GM03348 (cell line): ENCODE data around the gene SPEM1.

Experiments used
- DNase-seq: peaks from one replicate; pipeline ENCODE4 v3.0.0; 2012; ENCODE audit warnings: low spot score

The SPEM1 gene

GRCh38 chr17:7419819-7420610 is at the start of gene SPEM1:
SPEM1 (plus strand) TSS chr17:7420324; CDS start chr17:7420385, 61 bp downstream.
- DNase-seq: no peak

- no peak for DNase-seq
These were observed 49.3 kb upstream of the SPEM1 start for GRCh38 chr17:7370853-7371252.

GRCh38 chr17:7374353-7374752 is 45.8 kb upstream of the SPEM1 start:
- no peak for DNase-seq

- DNase-seq: no peak
These were observed 41.0 kb upstream of the SPEM1 start for GRCh38 chr17:7379134-7379533.

- peak; percentile 59 for DNase-seq
These were observed 39.8 kb upstream of the SPEM1 start for GRCh38 chr17:7380321-7380720.

GRCh38 chr17:7380855-7381683 is 39.1 kb upstream of the SPEM1 start, which contains the start of gene TNK1:
TNK1 (plus strand) TSS chr17:7381089; CDS start chr17:7382927, 1,838 bp downstream.
- DNase-seq: peak; percentile 47

GRCh38 chr17:7382901-7383300 is 37.2 kb upstream of the SPEM1 start:
- no peak for DNase-seq

GRCh38 chr17:7383371-7383741 is 36.8 kb upstream of the SPEM1 start:
- DNase-seq: no peak

- peak; percentile 66 for DNase-seq
These were observed 36.2 kb upstream of the SPEM1 start for GRCh38 chr17:7383742-7384488.

GRCh38 chr17:7384489-7385081 is 35.5 kb upstream of the SPEM1 start:
- DNase-seq: no peak

GRCh38 chr17:7388856-7389255 is 31.3 kb upstream of the SPEM1 start:
- DNase-seq: no peak

GRCh38 chr17:7389924-7390910 is 29.9 kb upstream of the SPEM1 start:
- no peak for DNase-seq

GRCh38 chr17:7391307-7391706 is 28.8 kb upstream of the SPEM1 start:
- DNase-seq: no peak

- DNase-seq: no peak
These were observed 27.2 kb upstream of the SPEM1 start for GRCh38 chr17:7392696-7393612.

- DNase-seq: peak; percentile 66
These were observed 26.3 kb upstream of the SPEM1 start for GRCh38 chr17:7393613-7394451.

- peak; percentile 97 for DNase-seq
These were observed 25.5 kb upstream of the SPEM1 start, which contains the start of gene PLSCR3 for GRCh38 chr17:7394452-7395191. PLSCR3 (minus strand) TSS chr17:7394525; CDS start chr17:7394110, 415 bp downstream.

GRCh38 chr17:7396147-7396546 is 24.0 kb upstream of the SPEM1 start:
- no peak for DNase-seq

GRCh38 chr17:7398612-7399011 is 21.5 kb upstream of the SPEM1 start:
- no peak for DNase-seq
